Measurements from ENCODE around the gene CDADC1.
"Not testable (repeated sequence)": the region's sequence is repeated elsewhere in the genome, so short reads cannot be mapped to it uniquely, and the experiment has no call there.

The CDADC1 gene

GRCh38 chr13:49238621-49239020, 9.1 kb upstream of the CDADC1 start:
- DNase-seq (ENCODE audit: low read depth), result no peak

- no peak for DNase-seq (ENCODE audit: low read depth)
Observed at GRCh38 chr13:49240017-49240416, 7.7 kb upstream of the CDADC1 start.

GRCh38 chr13:49241296-49241695, 6.4 kb upstream of the CDADC1 start:
- no peak for DNase-seq (ENCODE audit: low read depth)

- DNase-seq (ENCODE audit: low read depth), result no peak
Observed at GRCh38 chr13:49245101-49245500, 2.6 kb upstream of the CDADC1 start.

GRCh38 chr13:49246850-49247642, 679 bp upstream of the CDADC1 start:
- no peak for DNase-seq (ENCODE audit: low read depth)

- DNase-seq (ENCODE audit: low read depth), result no peak
Observed at GRCh38 chr13:49248622-49249002, 887 bp downstream of the CDADC1 start.

GRCh38 chr13:49251326-49251725, 3.6 kb downstream of the CDADC1 start:
- DNase-seq (ENCODE audit: low read depth), result no peak

- no peak for DNase-seq (ENCODE audit: low read depth)
Observed at GRCh38 chr13:49253310-49253709, 5.6 kb downstream of the CDADC1 start.

- no peak for DNase-seq (ENCODE audit: low read depth)
Observed at GRCh38 chr13:49254007-49254406, 6.3 kb downstream of the CDADC1 start.

GRCh38 chr13:49256841-49257240, 9.1 kb downstream of the CDADC1 start:
- no peak for DNase-seq (ENCODE audit: low read depth)

- no peak for DNase-seq (ENCODE audit: low read depth)
Observed at GRCh38 chr13:49258089-49258796, 10.5 kb downstream of the CDADC1 start.

- DNase-seq (ENCODE audit: low read depth), result no peak
Observed at GRCh38 chr13:49259586-49259985, 11.9 kb downstream of the CDADC1 start.

GRCh38 chr13:49262634-49263033, 14.9 kb downstream of the CDADC1 start:
- DNase-seq (ENCODE audit: low read depth), result no peak

GRCh38 chr13:49265822-49266221, 18.1 kb downstream of the CDADC1 start:
- no peak for DNase-seq (ENCODE audit: low read depth)

- no peak for DNase-seq (ENCODE audit: low read depth)
Observed at GRCh38 chr13:49271264-49271663, 23.5 kb downstream of the CDADC1 start.

GRCh38 chr13:49272296-49272695, 24.6 kb downstream of the CDADC1 start:
- DNase-seq (ENCODE audit: low read depth), result no peak

- no peak for DNase-seq (ENCODE audit: low read depth)
Observed at GRCh38 chr13:49278211-49278610, 30.5 kb downstream of the CDADC1 start.

- DNase-seq (ENCODE audit: low read depth), result no peak
Observed at GRCh38 chr13:49279112-49279511, 31.4 kb downstream of the CDADC1 start.

GRCh38 chr13:49279885-49280284, 32.2 kb downstream of the CDADC1 start:
- DNase-seq (ENCODE audit: low read depth), result no peak

GRCh38 chr13:49287995-49288394, 40.3 kb downstream of the CDADC1 start:
- DNase-seq (ENCODE audit: low read depth), result no peak

GRCh38 chr13:49288458-49288857, 40.7 kb downstream of the CDADC1 start:
- DNase-seq (ENCODE audit: low read depth), result no peak

GRCh38 chr13:49292742-49293486, 45.2 kb downstream of the CDADC1 start:
- DNase-seq (ENCODE audit: low read depth), result no peak

- not testable (repeated sequence) for DNase-seq (ENCODE audit: low read depth)
Observed at GRCh38 chr13:49294723-49295122, 47.0 kb downstream of the CDADC1 start.

Measured in stimulated activated CD8-positive, alpha-beta memory T cell treated with anti-CD3 and anti-CD28 coated beads, Interleukin-12 subunit alpha, Interleukin-12 subunit beta, amount 100 ng/mL, for 4 hours (primary cell).